PC-9 (cell line): ENCODE data around the gene GRHPR.

Experiments used
- EZH2 ChIP-seq: fragments of 200-600 bp; sonication (generic); IDR thresholded peaks from 2 replicates; pipeline ENCODE4 v1.8.0; 2017; ENCODE audit warnings: antibody characterized with exemption, low read depth
- TF ChIP-seq, protein P1 (sequence below): fragments of 200-600 bp; sonication (generic); conservative IDR thresholded peaks from 2 replicates; pipeline ENCODE4 v1.6.1; 2017; ENCODE audit warnings: mixed run types, antibody characterized with exemption, mild to moderate bottlenecking, moderate library complexity

GRCh38 chr9:37446401-37446800 lies 23.9 kb downstream of the GRHPR start:
- TF ChIP-seq, protein P1, sequence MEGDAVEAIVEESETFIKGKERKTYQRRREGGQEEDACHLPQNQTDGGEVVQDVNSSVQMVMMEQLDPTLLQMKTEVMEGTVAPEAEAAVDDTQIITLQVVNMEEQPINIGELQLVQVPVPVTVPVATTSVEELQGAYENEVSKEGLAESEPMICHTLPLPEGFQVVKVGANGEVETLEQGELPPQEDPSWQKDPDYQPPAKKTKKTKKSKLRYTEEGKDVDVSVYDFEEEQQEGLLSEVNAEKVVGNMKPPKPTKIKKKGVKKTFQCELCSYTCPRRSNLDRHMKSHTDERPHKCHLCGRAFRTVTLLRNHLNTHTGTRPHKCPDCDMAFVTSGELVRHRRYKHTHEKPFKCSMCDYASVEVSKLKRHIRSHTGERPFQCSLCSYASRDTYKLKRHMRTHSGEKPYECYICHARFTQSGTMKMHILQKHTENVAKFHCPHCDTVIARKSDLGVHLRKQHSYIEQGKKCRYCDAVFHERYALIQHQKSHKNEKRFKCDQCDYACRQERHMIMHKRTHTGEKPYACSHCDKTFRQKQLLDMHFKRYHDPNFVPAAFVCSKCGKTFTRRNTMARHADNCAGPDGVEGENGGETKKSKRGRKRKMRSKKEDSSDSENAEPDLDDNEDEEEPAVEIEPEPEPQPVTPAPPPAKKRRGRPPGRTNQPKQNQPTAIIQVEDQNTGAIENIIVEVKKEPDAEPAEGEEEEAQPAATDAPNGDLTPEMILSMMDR = no peak
- no peak for TF ChIP-seq EZH2
